C4-2B (cell line): Measurements from ENCODE around the gene FAM118A.

Source experiments
- ZFX ChIP-seq: fragments of 450-650 bp; IDR thresholded peaks from 2 replicates; pipeline ENCODE4 v1.6.1; 2017
- TF ChIP-seq, protein P1 (sequence below): fragments of 450-650 bp; conservative IDR thresholded peaks from 2 replicates; pipeline ENCODE4 v1.5.1; 2017; ENCODE audit warnings: mild to moderate bottlenecking

DNA sequence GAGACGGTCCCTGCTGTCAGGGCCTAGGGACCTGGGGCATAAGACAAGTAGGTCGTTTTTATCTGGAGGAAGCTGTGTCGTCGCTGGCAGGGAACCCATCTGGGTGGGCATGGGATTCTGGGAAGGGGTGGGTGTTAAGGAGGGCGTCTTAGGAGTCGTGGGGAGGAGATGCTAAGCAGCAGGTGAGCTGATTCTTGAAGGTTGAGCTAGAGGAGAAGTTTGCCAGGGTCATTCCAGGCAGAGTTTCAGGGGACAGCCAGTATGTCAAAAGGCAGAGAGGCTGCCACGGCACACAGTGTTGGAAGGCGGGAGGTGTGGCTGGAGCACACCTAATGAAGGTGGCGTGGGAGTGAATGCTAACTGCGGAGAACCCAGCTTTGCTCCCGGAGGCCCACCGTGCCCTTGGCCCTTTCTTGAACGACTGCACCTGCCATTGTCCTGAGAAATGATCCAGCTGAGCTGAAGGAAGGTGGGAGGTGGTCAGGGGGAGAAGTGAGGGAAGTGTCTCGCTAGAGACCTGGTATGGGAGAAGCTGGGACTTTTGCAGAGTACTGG, 1.3 kb downstream of the FAM118A start:
- TF ChIP-seq, protein P1, sequence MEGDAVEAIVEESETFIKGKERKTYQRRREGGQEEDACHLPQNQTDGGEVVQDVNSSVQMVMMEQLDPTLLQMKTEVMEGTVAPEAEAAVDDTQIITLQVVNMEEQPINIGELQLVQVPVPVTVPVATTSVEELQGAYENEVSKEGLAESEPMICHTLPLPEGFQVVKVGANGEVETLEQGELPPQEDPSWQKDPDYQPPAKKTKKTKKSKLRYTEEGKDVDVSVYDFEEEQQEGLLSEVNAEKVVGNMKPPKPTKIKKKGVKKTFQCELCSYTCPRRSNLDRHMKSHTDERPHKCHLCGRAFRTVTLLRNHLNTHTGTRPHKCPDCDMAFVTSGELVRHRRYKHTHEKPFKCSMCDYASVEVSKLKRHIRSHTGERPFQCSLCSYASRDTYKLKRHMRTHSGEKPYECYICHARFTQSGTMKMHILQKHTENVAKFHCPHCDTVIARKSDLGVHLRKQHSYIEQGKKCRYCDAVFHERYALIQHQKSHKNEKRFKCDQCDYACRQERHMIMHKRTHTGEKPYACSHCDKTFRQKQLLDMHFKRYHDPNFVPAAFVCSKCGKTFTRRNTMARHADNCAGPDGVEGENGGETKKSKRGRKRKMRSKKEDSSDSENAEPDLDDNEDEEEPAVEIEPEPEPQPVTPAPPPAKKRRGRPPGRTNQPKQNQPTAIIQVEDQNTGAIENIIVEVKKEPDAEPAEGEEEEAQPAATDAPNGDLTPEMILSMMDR: no peak
- TF ChIP-seq ZFX: no peak
